HepG2 (cell line): ENCODE measurements around the gene IL1B. TPM values are rescaled to one million over a fixed set of nuclear protein-coding genes. Genes with fewer than 3 reads are reported as not detected.

ENCODE experiments used
- ERF ChIP-seq: IDR thresholded peaks from 2 replicates; pipeline ENCODE4 v1.6.1; 2018; ENCODE audit warnings: missing biosample characterization, missing genetic modification reagents
- HOXA5 ChIP-seq: sonication (generic); formaldehyde crosslinking; IDR thresholded peaks from 2 replicates; pipeline ENCODE4 v1.4.0; 2020; ENCODE audit warnings: missing genetic modification reagents
- NFE2L1 ChIP-seq: sonication (generic); formaldehyde crosslinking; IDR thresholded peaks from 2 replicates; pipeline ENCODE4 v1.4.0; 2020; ENCODE audit warnings: missing genetic modification reagents, mild to moderate bottlenecking, borderline replicate concordance
- NR2F1 ChIP-seq, 2 experiments: fragments of 450-650 bp in 1 of 2; formaldehyde crosslinking in 1 of 2; IDR thresholded peaks; 2 replicates each; pipeline versions ENCODE4 v1.5.0 to v1.6.1; 2016 to 2020; ENCODE audit warnings: mild to moderate bottlenecking in 1 of 2, missing compliant biosample characterization in 1 of 2, missing genetic modification reagents in 1 of 2, moderate library complexity in 1 of 2
- PRMT3 ChIP-seq: sonication (generic); formaldehyde crosslinking; IDR thresholded peaks from 2 replicates; pipeline ENCODE4 v1.8.1; 2022; ENCODE audit warnings: low read depth, mild to moderate bottlenecking, moderate library complexity, missing genetic modification reagents, borderline replicate concordance
- REXO4 ChIP-seq: sonication (generic); formaldehyde crosslinking; IDR thresholded peaks from 2 replicates; pipeline ENCODE4 v1.8.0; 2022; ENCODE audit warnings: missing genetic modification reagents, mild to moderate bottlenecking, borderline replicate concordance
- SMC3 ChIP-seq: IDR thresholded peaks from 2 replicates; pipeline ENCODE4 v1.6.1; 2011; ENCODE audit warnings: low read length, improper control_type of control experiment
- TARDBP ChIP-seq: sonication (generic); formaldehyde crosslinking; IDR thresholded peaks from 2 replicates; pipeline ENCODE4 v1.8.0; 2022; ENCODE audit warnings: mild to moderate bottlenecking, missing genetic modification reagents
- XRCC5 ChIP-seq: fragments of 200-400 bp; formaldehyde crosslinking; optimal IDR thresholded peaks from 2 replicates; pipeline ENCODE3; 2017; ENCODE audit warnings: mild to moderate bottlenecking, low read length
- ZFP36 ChIP-seq: fragments of 150-350 bp; IDR thresholded peaks from 2 replicates; pipeline ENCODE4 v1.6.1; 2018; ENCODE audit warnings: borderline replicate concordance, low read length, low read depth; ENCODE audit not compliant: partially characterized antibody
- ZNF432 ChIP-seq: sonication (generic); formaldehyde crosslinking; IDR thresholded peaks from 2 replicates; pipeline ENCODE4 v1.5.0; 2020; ENCODE audit warnings: missing genetic modification reagents, mild to moderate bottlenecking, borderline replicate concordance
- ZNF510 ChIP-seq: sonication (generic); formaldehyde crosslinking; IDR thresholded peaks from 2 replicates; pipeline ENCODE4 v1.4.0; 2020; ENCODE audit warnings: low read depth, mild to moderate bottlenecking, missing genetic modification reagents
- ZNF616 ChIP-seq: sonication (generic); formaldehyde crosslinking; IDR thresholded peaks from 2 replicates; pipeline ENCODE4 v1.5.0; 2020; ENCODE audit warnings: low read depth, mild to moderate bottlenecking, missing genetic modification reagents
- ZNF672 ChIP-seq: sonication (generic); formaldehyde crosslinking; IDR thresholded peaks from 2 replicates; pipeline ENCODE4 v1.8.1; 2022; ENCODE audit warnings: missing genetic modification reagents
- ZNF850 ChIP-seq: sonication (generic); formaldehyde crosslinking; conservative IDR thresholded peaks from 2 replicates; pipeline ENCODE4 v1.9.0; 2021; ENCODE audit warnings: mild to moderate bottlenecking, missing genetic modification reagents
- polyA plus RNA-seq, 8 experiments: library from polyadenylated mRNA; depleted of rRNA in 3 of 8; stranded (reverse) in 7 of 8; unstranded in 1 of 8; fragments of >200 nt; fragmentation: Illumina TruSeq in 4 of 8; extraction: Trizol in 4 of 8; gene quantifications; 2 replicates each; pipeline versions ENCODE4 v1.2.1 to v1.2.3, GENCODE V29; 2011 to 2016; ENCODE audit warnings: low read depth in 4 of 8, missing spikeins in 1 of 8, mixed read lengths in 1 of 8; ENCODE audit not compliant: insufficient read depth in 1 of 8
- total RNA-seq, 5 experiments: library from RNA; depleted of rRNA; stranded (reverse); fragments of >200 nt; fragmentation: Illumina TruSeq; extraction: Trizol; gene quantifications; 2 replicates each; pipeline ENCODE4 v1.2.3, GENCODE V29; 2016; ENCODE audit warnings: low read depth in 1 of 5

Gene IL1B
- total and polyA plus RNA-seq, 2 of the 13 experiments (the other 11 are each of a cell fraction or from before 2014, with no cell fraction given): 0.18 TPM; not detected in 1

DNA sequence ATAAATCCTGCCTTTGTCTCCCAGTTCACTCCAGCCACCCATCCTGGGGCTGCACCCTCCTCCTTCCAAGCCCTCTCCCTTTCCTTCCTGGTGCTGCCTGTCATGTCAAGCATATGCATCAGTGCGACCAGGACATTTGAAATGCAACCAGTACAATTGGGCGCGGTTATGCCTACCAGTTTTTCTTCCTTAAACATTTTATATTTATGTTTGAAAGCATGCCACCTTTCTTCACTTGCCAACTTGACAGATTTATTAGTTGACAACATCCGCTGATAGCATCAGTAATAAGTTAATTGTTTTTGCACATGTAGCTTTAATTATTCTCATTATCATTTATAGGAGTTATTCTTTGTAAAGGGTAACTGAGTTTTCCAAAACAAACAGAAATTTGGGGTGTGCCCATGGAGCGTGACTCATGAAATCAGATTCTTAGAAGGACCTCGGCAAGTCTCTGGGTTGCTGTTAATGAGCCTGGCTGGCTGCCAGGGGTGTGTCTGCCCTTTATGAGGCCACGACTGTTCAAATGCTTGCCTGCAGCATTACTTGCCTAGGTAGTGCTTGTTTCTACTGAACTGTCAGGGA is 32.8 kb upstream of the IL1B start (continued):
- TF ChIP-seq ZFP36 (no peak), ZNF510 (CRISPR knock-in tag) (no peak), PRMT3 (no peak), XRCC5 (no peak), ZNF616 (CRISPR knock-in tag) (no peak), ERF (CRISPR knock-in tag) (no peak), TARDBP (CRISPR knock-in tag) (no peak), REXO4 (CRISPR knock-in tag) (no peak), ZNF672 (CRISPR knock-in tag) (no peak), ZNF432 (CRISPR knock-in tag) (no peak), SMC3 (no peak), NR2F1 (CRISPR knock-in tag; IDR thresholded peaks at IDR 0.05) (no peak), NFE2L1 (CRISPR knock-in tag) (no peak), HOXA5 (CRISPR knock-in tag) (no peak), ZNF850 (CRISPR knock-in tag) (no peak)
